NT2/D1 (cell line): ENCODE measurements around the gene ELFN2.

Experiments used
- SUZ12 ChIP-seq: IDR thresholded peaks from 2 replicates; pipeline ENCODE4 v1.6.1; 2011; ENCODE audit not compliant: insufficient read length, insufficient read depth; ENCODE audit errors: extremely low read depth
- YY1 ChIP-seq: IDR thresholded peaks from 2 replicates; pipeline ENCODE4 v1.6.1; 2011; ENCODE audit not compliant: insufficient read length, insufficient read depth

GRCh38 chr22:37415210-37415609, 12.1 kb downstream of the ELFN2 start:
- TF ChIP-seq SUZ12 (no peak), YY1 (no peak)
